OCI-LY1 (cell line): Measurements from ENCODE around the gene NLN.

ENCODE experiments used
- H2AFZ ChIP-seq: fragments of 200-600 bp; sonication (generic), shearing (Covaris generic); 2 replicates; pipeline ENCODE4 v1.6.0; 2014; ENCODE audit warnings: antibody characterized with exemption, mild to moderate bottlenecking, low read length
- H3F3A ChIP-seq: fragments of 200-600 bp; sonication (generic), shearing (Covaris generic); 2 replicates; pipeline ENCODE4 v1.6.0; 2014; ENCODE audit warnings: mild to moderate bottlenecking, antibody characterized with exemption, low read length, moderate library complexity; ENCODE audit not compliant: insufficient read depth
- H3K27ac ChIP-seq: fragments of 200-600 bp; sonication (generic); 2 replicates; pipeline ENCODE4 v1.5.1; 2014; ENCODE audit warnings: low read length, mixed run types, mild to moderate bottlenecking, low read depth; ENCODE audit not compliant: poor library complexity, severe bottlenecking
- H3K27me3 ChIP-seq: fragments of 200-600 bp; sonication (generic); 2 replicates; pipeline ENCODE4 v1.6.0; 2014; ENCODE audit warnings: antibody characterized with exemption, mild to moderate bottlenecking, low read length, moderate library complexity; ENCODE audit not compliant: insufficient read depth
- H3K36me3 ChIP-seq: fragments of 200-600 bp; sonication (generic); 2 replicates; pipeline ENCODE4 v1.6.1; 2014; ENCODE audit warnings: mild to moderate bottlenecking, antibody characterized with exemption, low read length, moderate library complexity, mixed read lengths; ENCODE audit not compliant: insufficient read depth
- H3K4me1 ChIP-seq: fragments of 200-600 bp; sonication (generic); 2 replicates; pipeline ENCODE4 v1.5.1; 2014; ENCODE audit warnings: mild to moderate bottlenecking, low read length, moderate library complexity; ENCODE audit not compliant: insufficient read depth, severe bottlenecking
- H3K4me2 ChIP-seq: fragments of 200-600 bp; sonication (generic), shearing (Covaris generic); 2 replicates; pipeline ENCODE4 v1.6.1; 2014; ENCODE audit warnings: low read length
- H3K4me3 ChIP-seq: fragments of 200-600 bp; sonication (generic); 2 replicates; pipeline ENCODE4 v1.5.1; 2014; ENCODE audit warnings: low read length, low read depth, mild to moderate bottlenecking, mixed read lengths; ENCODE audit not compliant: poor library complexity, severe bottlenecking
- H3K79me2 ChIP-seq: fragments of 200-600 bp; shearing (Covaris generic); 2 replicates; pipeline ENCODE4 v1.6.1; 2016; ENCODE audit warnings: mixed run types, low read length, mixed read lengths; ENCODE audit not compliant: insufficient read depth
- H3K9ac ChIP-seq: fragments of 200-600 bp; sonication (generic), shearing (Covaris generic); 2 replicates; pipeline ENCODE4 v1.6.1; 2014; ENCODE audit warnings: mild to moderate bottlenecking, low read length, mixed read lengths
- H3K9me2 ChIP-seq: fragments of 200-600 bp; sonication (generic), shearing (Covaris generic); 2 replicates; pipeline ENCODE4 v1.6.1; 2014; ENCODE audit warnings: low read depth, mild to moderate bottlenecking, low read length, mixed read lengths
- H3K9me3 ChIP-seq: fragments of 200-600 bp; shearing (Covaris generic); 2 replicates; pipeline ENCODE4 v1.6.1; 2014; ENCODE audit warnings: low read length, mixed read lengths
- H4K20me1 ChIP-seq: fragments of 200-600 bp; sonication (generic), shearing (Covaris generic); 2 replicates; pipeline ENCODE4 v1.6.0; 2016; ENCODE audit warnings: mild to moderate bottlenecking, low read length; ENCODE audit not compliant: insufficient read depth
- CTCF ChIP-seq: fragments of 200-600 bp; sonication (generic), shearing (Covaris generic); IDR thresholded peaks from 2 replicates; pipeline ENCODE4 v1.5.1; 2017; ENCODE audit warnings: mild to moderate bottlenecking, antibody characterized with exemption, low read length, moderate library complexity, mixed read lengths
- EZH2 ChIP-seq: fragments of 200-600 bp; sonication (generic), shearing (Covaris generic); IDR thresholded peaks from 2 replicates; pipeline ENCODE4 v1.8.0; 2017; ENCODE audit warnings: borderline replicate concordance, mixed run types, mild to moderate bottlenecking, antibody characterized with exemption, low read length, moderate library complexity, mixed read lengths

The NLN gene

GRCh38 chr5:65682148-65682547, 39.9 kb upstream of the NLN start:
- Histone ChIP-seq H3K9me2 (no peaks in the 10 kb centered on the region), H2AFZ (no peak overlapping the region), H3K27ac (no peak overlapping the region), H3K4me2 (no peak overlapping the region), H4K20me1 (no peaks in the 10 kb centered on the region), H3K9ac (no peak overlapping the region), H3K4me3 (no peak overlapping the region), H3F3A (no peaks in the 10 kb centered on the region), H3K4me1 (no peaks in the 10 kb centered on the region), H3K9me3 (no peaks in the 10 kb centered on the region), H3K36me3 (peaks cover 42% of the 10 kb centered on the region), H3K27me3 (no peaks in the 10 kb centered on the region), H3K79me2 (no peaks in the 10 kb centered on the region)
- TF ChIP-seq CTCF (no peak), EZH2 (no peak)

- Histone ChIP-seq H3K79me2 (no peaks in the 10 kb centered on the region), H2AFZ (no peak overlapping the region), H3K4me3 (no peak overlapping the region), H3K27ac (no peak overlapping the region), H3K9ac (no peak overlapping the region), H3K9me2 (no peaks in the 10 kb centered on the region), H3K4me2 (no peak overlapping the region), H3K4me1 (peaks cover 12% of the 10 kb centered on the region), H4K20me1 (no peaks in the 10 kb centered on the region), H3K9me3 (no peaks in the 10 kb centered on the region), H3K36me3 (peaks cover 7% of the 10 kb centered on the region), H3F3A (no peaks in the 10 kb centered on the region), H3K27me3 (no peaks in the 10 kb centered on the region)
- TF ChIP-seq CTCF (no peak), EZH2 (no peak)
Measured at GRCh38 chr5:65693121-65693520, 28.9 kb upstream of the NLN start.

- Histone ChIP-seq H3K4me1 (peaks cover 12% of the 10 kb centered on the region), H3K79me2 (no peaks in the 10 kb centered on the region), H3K4me3 (no peak overlapping the region), H3K4me2 (no peak overlapping the region), H2AFZ (no peak overlapping the region), H3K9me2 (no peaks in the 10 kb centered on the region), H3K27me3 (no peaks in the 10 kb centered on the region), H3F3A (no peaks in the 10 kb centered on the region), H3K27ac (peak overlapping the region; percentile 8), H3K36me3 (peaks cover 21% of the 10 kb centered on the region), H3K9ac (no peak overlapping the region), H3K9me3 (no peaks in the 10 kb centered on the region), H4K20me1 (no peaks in the 10 kb centered on the region)
- TF ChIP-seq EZH2 = no peak
- no peak for TF ChIP-seq CTCF
Measured at GRCh38 chr5:65695162-65695755, 26.7 kb upstream of the NLN start.
